ENCODE results near the gene RBM19.
A peak's percentile ranks its signal among the peaks of the same experiment; 100 is the strongest.
"Not testable (repeated sequence)": the region's sequence is repeated elsewhere in the genome, so short reads cannot be mapped to it uniquely, and the experiment has no call there.

The RBM19 gene

GRCh38 chr12:113813229-113813541 lies 152.9 kb downstream of the RBM19 start:
- DNase-seq = no peak

- DNase-seq = no peak
These were observed 153.5 kb downstream of the RBM19 start for GRCh38 chr12:113812411-113813228.

- DNase-seq = not testable (repeated sequence)
These were observed 156.5 kb downstream of the RBM19 start for GRCh38 chr12:113809462-113810220.

DNA sequence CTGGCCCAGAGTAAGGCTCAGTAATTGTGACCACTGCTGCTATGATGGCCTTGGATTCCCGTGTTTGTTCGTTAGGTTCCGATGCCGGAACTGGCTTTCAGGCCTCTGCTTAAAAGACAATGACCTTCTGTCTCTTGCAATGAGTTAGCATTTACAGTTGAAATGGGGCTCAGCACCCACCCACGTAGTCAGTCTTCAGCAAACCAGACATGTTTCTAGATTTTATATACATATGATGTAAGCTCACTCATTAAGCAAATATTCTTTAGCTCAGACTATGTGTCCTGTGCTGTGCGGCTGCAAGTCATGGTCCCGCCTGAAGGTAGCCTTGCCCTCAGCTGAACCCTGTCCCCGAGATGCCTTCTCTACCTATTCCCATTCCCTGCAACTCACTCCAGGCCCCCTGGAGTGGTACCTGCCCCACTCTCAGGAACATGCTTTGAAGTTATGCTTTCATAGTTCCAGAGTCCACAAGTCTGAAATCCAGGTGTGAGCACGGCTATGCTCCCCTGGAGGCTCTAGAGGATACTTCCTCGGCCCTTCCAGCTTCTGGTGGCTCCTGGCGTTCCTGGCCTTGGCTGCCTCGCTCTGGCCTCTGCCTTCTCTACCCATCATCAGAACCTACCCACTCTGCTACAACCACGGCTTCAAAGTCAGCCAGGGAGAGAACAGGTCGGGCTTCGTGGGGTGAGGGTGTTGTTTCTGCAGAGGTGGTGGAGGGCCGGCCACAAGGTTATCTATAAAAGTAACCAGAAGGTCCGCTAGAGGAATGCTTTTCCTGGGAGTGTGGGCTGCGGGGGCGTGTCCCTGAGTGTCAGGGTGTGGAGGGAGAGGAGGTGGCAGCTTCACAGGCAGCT lies 157.8 kb downstream of the RBM19 start:
- DNase-seq = no peak

GRCh38 chr12:113805673-113806072 lies 160.5 kb downstream of the RBM19 start:
- DNase-seq = no peak

DNA sequence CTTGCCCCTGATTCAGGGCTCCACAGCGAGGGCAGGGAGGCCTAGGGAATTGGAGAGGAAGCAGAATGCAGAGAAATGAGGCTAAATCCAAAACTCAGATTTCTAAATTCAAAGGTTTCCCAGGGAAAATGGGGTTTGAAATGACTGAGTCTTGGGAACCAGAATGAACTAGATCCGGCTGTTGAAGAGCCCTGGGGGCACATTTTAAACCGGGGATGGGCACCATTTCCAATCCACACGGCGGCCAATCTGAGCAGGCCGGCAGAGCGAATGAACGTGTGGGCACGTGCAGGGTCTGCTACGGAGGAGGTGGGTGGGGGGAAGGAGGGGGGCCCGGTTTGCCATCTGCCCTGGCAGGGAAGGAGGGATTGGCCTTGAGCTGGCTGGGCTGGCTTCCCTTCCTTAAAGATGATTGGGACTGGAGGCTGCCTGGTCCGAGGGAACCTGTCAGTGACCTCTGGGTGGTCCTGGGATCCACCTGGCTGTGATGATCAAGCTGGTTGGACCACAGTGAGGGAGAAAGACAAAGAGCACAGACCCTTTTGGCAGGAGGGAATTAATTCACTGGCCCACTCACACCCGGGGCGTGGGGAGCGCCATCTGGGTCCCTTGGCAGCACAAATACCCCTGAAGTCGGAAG lies 161.0 kb downstream of the RBM19 start:
- DNase-seq = no peak

GRCh38 chr12:113803759-113804140 lies 162.4 kb downstream of the RBM19 start:
- DNase-seq = peak in 1 of 56 donors; percentile 3

GRCh38 chr12:113802966-113803758 lies 163.0 kb downstream of the RBM19 start:
- DNase-seq = peak in 12 of 56 donors; percentile 5 to 58 (median 13)

GRCh38 chr12:113802000-113802749 lies 163.9 kb downstream of the RBM19 start:
- no peak for DNase-seq

DNA sequence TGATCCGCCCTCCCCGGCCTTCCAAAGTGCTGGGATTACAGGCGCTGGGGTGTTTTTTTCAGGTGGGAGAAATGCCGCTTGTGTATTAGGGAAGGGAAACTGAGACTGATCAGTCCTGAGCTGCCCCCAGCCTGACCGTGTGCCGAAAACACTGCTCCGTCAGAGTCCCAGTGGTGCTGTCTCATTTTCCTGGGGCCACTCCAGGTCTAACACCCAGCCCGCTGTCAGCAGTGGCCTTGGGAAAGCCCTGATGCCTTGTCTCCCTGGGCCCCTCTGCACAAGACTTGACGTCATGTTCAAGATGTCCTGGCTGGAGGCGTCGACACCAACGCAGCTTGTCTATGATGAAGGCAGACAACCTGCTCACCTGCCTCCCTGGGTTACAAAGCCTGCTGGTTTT lies 165.9 kb downstream of the RBM19 start:
- DNase-seq = no peak

DNA sequence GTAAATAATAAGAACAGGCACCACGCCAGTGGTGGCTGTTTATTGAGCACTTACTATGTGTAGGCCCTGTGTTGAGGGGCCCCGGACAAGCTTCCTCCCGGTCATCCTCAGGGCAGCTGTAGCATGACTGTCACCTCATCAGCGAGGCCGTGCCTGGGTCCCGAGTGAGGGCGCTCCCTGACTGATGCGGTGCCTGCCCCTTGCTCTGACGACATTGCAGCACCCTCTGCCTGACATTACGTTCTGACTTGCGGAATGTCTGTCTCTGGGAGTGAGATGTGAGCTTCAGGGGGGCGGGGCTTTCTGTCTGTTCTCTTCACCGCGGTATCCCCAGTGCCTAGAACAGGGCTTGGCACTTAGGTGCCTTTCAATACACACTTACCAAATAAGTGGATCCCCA lies 167.6 kb downstream of the RBM19 start:
- no peak for DNase-seq

- no peak for DNase-seq
These were observed 168.6 kb downstream of the RBM19 start for GRCh38 chr12:113797535-113797868.

GRCh38 chr12:113796852-113797534 lies 169.1 kb downstream of the RBM19 start:
- DNase-seq = no peak

- no peak for DNase-seq
These were observed 169.9 kb downstream of the RBM19 start for GRCh38 chr12:113796066-113796827.

GRCh38 chr12:113795445-113795844 lies 170.7 kb downstream of the RBM19 start:
- no peak for DNase-seq

GRCh38 chr12:113794774-113795173 lies 171.4 kb downstream of the RBM19 start:
- DNase-seq = no peak

GRCh38 chr12:113793250-113793649 lies 172.9 kb downstream of the RBM19 start:
- DNase-seq = no peak

DNA sequence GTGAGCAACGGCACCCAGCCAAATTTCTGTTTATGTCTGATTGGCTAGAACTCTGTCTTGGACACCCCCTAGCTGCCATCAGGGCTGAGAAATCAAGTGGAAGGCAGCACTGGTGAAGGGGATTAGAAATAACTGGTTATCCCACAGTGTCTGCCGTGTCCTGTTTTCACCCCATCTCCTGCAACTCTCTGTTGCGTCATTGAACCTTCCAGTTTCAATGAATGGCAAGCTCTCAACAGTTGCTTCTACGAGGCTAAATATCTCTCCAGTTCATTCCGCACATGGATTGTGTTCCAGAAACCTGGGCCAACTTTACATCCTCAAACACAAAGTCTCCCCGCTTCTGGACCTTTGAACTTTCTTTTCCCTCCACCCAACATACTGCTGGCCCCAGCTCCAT lies 173.7 kb downstream of the RBM19 start:
- DNase-seq = no peak
